ENCODE data around the gene HORMAD2. TPM values are rescaled to one million over a fixed set of nuclear protein-coding genes. Genes with fewer than 3 reads are reported as not detected.
A peak's percentile ranks its signal among the peaks of the same experiment; 100 is the strongest.

HORMAD2 gene
- polyA plus RNA-seq, 2 of the 4 experiments (the other 2 are of a cell fraction) = not detected

GRCh38 chr22:30123463-30123862, 43.2 kb downstream of the HORMAD2 start:
- TF ChIP-seq SMC3 (IDR thresholded peaks at IDR 0.05) (no peak), ZC3H11A (IDR thresholded peaks at IDR 0.05) (peak; percentile 22; the same call in 1 of the 2 replicates)
- ATAC-seq (no peak), FAIRE-seq (no peak), DNase-seq (ENCODE audit: low read depth in 1 of 2, low spot score in 1 of 2) (no peak)
- 100% methylated on average over 1 of the region's 1 CpG for WGBS (ENCODE audit: missing lambda C conversion rate)
- H3K27ac ChIP-seq = peak overlapping the region in 1 of 2 experiments; percentile 32; a peak in 1 of 6 replicates
- POLR2A ChIA-PET = no interaction called here
- no peak overlapping the region for H3K4me2 ChIP-seq
- no peaks in the 10 kb centered on the region for H3K9me3 ChIP-seq
- no peak overlapping the region for H3K4me3 ChIP-seq
- peaks cover 8% of the 10 kb centered on the region; the same call in 1 of the 3 replicates for H3K4me1 ChIP-seq
- CTCF ChIA-PET = interaction anchor here (0.7 to 1.5 kb wide), 2 partner anchors 15 to 18 kb away, joined by 3 to 7 read pairs; no protein-coding TSS in a partner anchor

GRCh38 chr22:30127749-30128166, 47.5 kb downstream of the HORMAD2 start:
- Histone ChIP-seq H3K4me3 (no peak overlapping the region), H3K27ac (peak overlapping the region in 1 of 2 experiments; percentile 43; a peak in 2 of 6 replicates), H3K4me2 (no peak overlapping the region), H3K9me3 (no peaks in the 10 kb centered on the region), H3K4me1 (peaks cover 15% of the 10 kb centered on the region; the same call in 2 of the 3 replicates)
- CTCF ChIA-PET = no interaction called here
- POLR2A ChIA-PET = no interaction called here
- DNase-seq (ENCODE audit: low read depth in 1 of 2, low spot score in 1 of 2) (peak in 1 of 2 experiments; percentile 25), FAIRE-seq (no peak), ATAC-seq (no peak)
- WGBS (ENCODE audit: missing lambda C conversion rate) = 82% methylated on average over 1 of the region's 1 CpG
- TF ChIP-seq EP300 (IDR thresholded peaks at IDR 0.05) = peak in 1 of 2 experiments; percentile 60; a peak in 2 of 5 replicates
- no peak for TF ChIP-seq RARB (CRISPR knock-in tag; IDR thresholded peaks at IDR 0.05)

- no peak overlapping the region for H3K4me3 ChIP-seq
- ChIA-PET CTCF (interaction anchor here (1.4 kb wide), 1 partner anchor 23 kb away, joined by 3 read pairs; no protein-coding TSS in a partner anchor), POLR2A (no interaction called here)
- DNase-seq (ENCODE audit: low read depth in 1 of 2, low spot score in 1 of 2) (no peak), ATAC-seq (no peak), FAIRE-seq (no peak)
- TF ChIP-seq EHMT2 (IDR thresholded peaks at IDR 0.05; ENCODE audit: low read depth) (no peak), SREBF2 (IDR thresholded peaks at IDR 0.05) (no peak), BCL3 (IDR thresholded peaks at IDR 0.05) (no peak), FOSB (CRISPR knock-in tag; IDR thresholded peaks at IDR 0.05) (no peak), MAZ (IDR thresholded peaks at IDR 0.05; ENCODE audit: borderline replicate concordance, low read depth, low read length) (no peak), HDAC2 (IDR thresholded peaks at IDR 0.05) (no peak), NPAS2 (CRISPR knock-in tag; IDR thresholded peaks at IDR 0.05; ENCODE audit: borderline replicate concordance) (no peak)
- H3K27ac ChIP-seq = peak overlapping the region in 1 of 2 experiments; percentile 53; a peak in 2 of 6 replicates
- H3K4me1 ChIP-seq = peaks cover 15% of the 10 kb centered on the region; the same call in 2 of the 3 replicates
- H3K4me2 ChIP-seq = no peak overlapping the region
- H3K9me3 ChIP-seq = no peaks in the 10 kb centered on the region
- WGBS (ENCODE audit: missing lambda C conversion rate) = 64% methylated on average over 2 of the region's 2 CpGs
Observed at GRCh38 chr22:30128511-30128910, 48.2 kb downstream of the HORMAD2 start.

- CTCF ChIA-PET = interaction anchor here (1.4 kb wide), 1 partner anchor 24 kb away, joined by 3 read pairs; no protein-coding TSS in a partner anchor
- POLR2A ChIA-PET = no interaction called here
- FAIRE-seq = no peak
- no peak overlapping the region for H3K4me3 ChIP-seq
- H3K4me1 ChIP-seq = peaks cover 15% of the 10 kb centered on the region; the same call in 2 of the 3 replicates
- H3K27ac ChIP-seq = no peak overlapping the region
- no peak for ATAC-seq
- no peak for DNase-seq (ENCODE audit: low read depth in 1 of 2, low spot score in 1 of 2)
- H3K4me2 ChIP-seq = no peak overlapping the region
- TF ChIP-seq FOSL2 (IDR thresholded peaks at IDR 0.05) (no peak), FOSL2 (CRISPR knock-in tag; IDR thresholded peaks at IDR 0.05) (peak; percentile 7; the same call in 1 of the 2 replicates), NPAS2 (CRISPR knock-in tag; IDR thresholded peaks at IDR 0.05; ENCODE audit: borderline replicate concordance) (no peak)
- no peaks in the 10 kb centered on the region for H3K9me3 ChIP-seq
- 88% methylated on average over 1 of the region's 1 CpG for whole genome bisulfite sequencing (ENCODE audit: missing lambda C conversion rate)
Observed at GRCh38 chr22:30129636-30130035, 49.4 kb downstream of the HORMAD2 start.

GRCh38 chr22:30132290-30132996, 52.2 kb downstream of the HORMAD2 start:
- ATAC-seq = no peak
- ChIA-PET POLR2A (no interaction called here), CTCF (interaction anchor here (1.6 kb wide), 1 partner anchor 41 kb away, joined by 3 read pairs; no protein-coding TSS in a partner anchor)
- Histone ChIP-seq H3K27ac (peak overlapping the region; percentile 18 to 73; a peak in 4 of 6 replicates), H3K9me3 (no peaks in the 10 kb centered on the region), H3K4me1 (peaks cover 15% of the 10 kb centered on the region; the same call in 2 of the 3 replicates), H3K4me3 (no peak overlapping the region), H3K4me2 (0 out of 3 replicates have a peak overlapping the region, but pooled peaks have one; percentile 24)
- FAIRE-seq = no peak
- DNase-seq (ENCODE audit: low read depth in 1 of 2, low spot score in 1 of 2) = no peak
- 65% methylated on average over 4 of the region's 4 CpGs for WGBS (ENCODE audit: missing lambda C conversion rate)
- TF ChIP-seq EHF (CRISPR knock-in tag; IDR thresholded peaks at IDR 0.05) (no peak), PBX3 (IDR thresholded peaks at IDR 0.05) (no peak), FOSB (CRISPR knock-in tag; IDR thresholded peaks at IDR 0.05) (no peak), POLR2A (IDR thresholded peaks at IDR 0.05; ENCODE audit: low read length) (no peak), TP53 (CRISPR knock-in tag; IDR thresholded peaks at IDR 0.05) (no peak), RFX5 (IDR thresholded peaks at IDR 0.05) (no peak), RCOR1 (IDR thresholded peaks at IDR 0.05; ENCODE audit: low read depth, low read length) (no peak), HES2 (IDR thresholded peaks at IDR 0.05) (no peak), TFCP2L1 (CRISPR knock-in tag; IDR thresholded peaks at IDR 0.05) (no peak), CHD4 (IDR thresholded peaks at IDR 0.05; ENCODE audit: borderline replicate concordance) (no peak), E2F6 (IDR thresholded peaks at IDR 0.05; ENCODE audit: borderline replicate concordance, low read depth) (no peak), CHD2 (IDR thresholded peaks at IDR 0.05; ENCODE audit: low read length, partially characterized antibody) (no peak), RNF2 (IDR thresholded peaks at IDR 0.05; ENCODE audit: borderline replicate concordance, low read depth) (no peak), HDAC2 (IDR thresholded peaks at IDR 0.05) (no peak)

Data from A549 (cell line).